Caco-2 (cell line): ENCODE results near the gene ZMYND15. TPM values are rescaled to one million over a fixed set of nuclear protein-coding genes. Genes with fewer than 3 reads are reported as not detected.
A peak's percentile ranks its signal among the peaks of the same experiment; 100 is the strongest.

Experiments used
- BruUV-seq: library from RNA; stranded (reverse); fragments of 400-500 nt; replicated peaks from 2 replicates; lab custom pipeline; 2021; lab: Mats Ljungman, UMichigan
- CTCF ChIA-PET: fragments of 300-600 bp; sonication (Branson Sonifier 250); formaldehyde crosslinking; loops from one replicate; lab custom pipeline; 2022; ENCODE audit warnings: antibody characterized with exemption; lab: Charles Lee
- POLR2A ChIA-PET: fragments of 300-600 bp; sonication (Branson Sonifier 250); formaldehyde crosslinking; loops from one replicate; lab custom pipeline; 2022; ENCODE audit warnings: antibody characterized with exemption; lab: Charles Lee
- DNase-seq, 2 experiments: peaks; one replicate each; pipeline versions ENCODE4 v3.0.0 to v3.0.0-alpha.2; 2020 to 2022
- H3K27me3 ChIP-seq: replicated peaks from 2 replicates; pipeline ENCODE4 v1.6.0; 2011; ENCODE audit warnings: low read length; ENCODE audit not compliant: control insufficient read depth, insufficient read depth
- H3K36me3 ChIP-seq: 2 replicates; pipeline ENCODE4 v1.5.1; 2011; ENCODE audit warnings: low read length; ENCODE audit not compliant: control insufficient read depth, insufficient read depth
- H3K4me1 ChIP-seq: fragments of 250-450 bp; sonication (Bioruptor Pico); 2 replicates; pipeline ENCODE4 v1.5.1; 2020; ENCODE audit warnings: mild to moderate bottlenecking
- H3K4me3 ChIP-seq: 2 replicates; pipeline ENCODE4 v1.5.1; 2011; ENCODE audit warnings: low read depth, mild to moderate bottlenecking, control low read depth, low read length
- H3K9me3 ChIP-seq: fragments of 250-450 bp; sonication (Bioruptor Pico); 2 replicates; pipeline ENCODE4 v1.5.1; 2020; ENCODE audit warnings: mild to moderate bottlenecking, moderate library complexity
- H3K27ac Mint-ChIP-seq: one replicate; pipeline ENCODE4 v1.8.0; 2022; ENCODE audit warnings: mixed read lengths; ENCODE audit not compliant: unreplicated experiment
- H3K27me3 Mint-ChIP-seq: one replicate; pipeline ENCODE4 v1.8.0; 2022; ENCODE audit warnings: mixed read lengths; ENCODE audit not compliant: insufficient read depth, unreplicated experiment
- H3K36me3 Mint-ChIP-seq: one replicate; pipeline ENCODE4 v1.8.0; 2022; ENCODE audit warnings: mild to moderate bottlenecking, mixed read lengths; ENCODE audit not compliant: insufficient read depth, unreplicated experiment
- H3K4me1 Mint-ChIP-seq: one replicate; pipeline ENCODE4 v1.8.0; 2022; ENCODE audit warnings: low read depth, mixed read lengths; ENCODE audit not compliant: unreplicated experiment
- H3K4me3 Mint-ChIP-seq: one replicate; pipeline ENCODE4 v1.8.0; 2022; ENCODE audit warnings: mild to moderate bottlenecking, moderate library complexity, mixed read lengths; ENCODE audit not compliant: unreplicated experiment
- H3K9me3 Mint-ChIP-seq: one replicate; pipeline ENCODE4 v1.8.0; 2022; ENCODE audit warnings: mixed read lengths; ENCODE audit not compliant: unreplicated experiment
- CTCF ChIP-seq, 2 experiments: fragments of 200-600 bp in 1 of 2; IDR thresholded peaks; 1 replicate in 1 of 2; 2 replicates in 1 of 2; pipeline versions ENCODE4 v1.5.1 to v1.8.0; 2011 to 2022; ENCODE audit warnings: antibody characterized with exemption in 1 of 2, control low read depth in 1 of 2, inconsistent platforms in 1 of 2, low read depth in 1 of 2, low read length in 1 of 2, mild to moderate bottlenecking in 1 of 2, moderate library complexity in 1 of 2; ENCODE audit not compliant: insufficient read depth in 1 of 2, severe bottlenecking in 1 of 2, unreplicated experiment in 1 of 2
- intact Hi-C: fragments of 100-400 bp; cut with micrococcal nuclease; formaldehyde crosslinking; loops from one replicate; pipeline ENCODE4 v1.10.0; 2022; ENCODE audit not compliant: unreplicated experiment
- total RNA-seq: library from RNA; stranded (reverse); gene quantifications from 2 replicates; pipeline ENCODE4 v1.2.3, GENCODE V29; 2022

The ZMYND15 gene
- total RNA-seq, 1 experiment from 2014 or later, result 3.5 TPM

DNA sequence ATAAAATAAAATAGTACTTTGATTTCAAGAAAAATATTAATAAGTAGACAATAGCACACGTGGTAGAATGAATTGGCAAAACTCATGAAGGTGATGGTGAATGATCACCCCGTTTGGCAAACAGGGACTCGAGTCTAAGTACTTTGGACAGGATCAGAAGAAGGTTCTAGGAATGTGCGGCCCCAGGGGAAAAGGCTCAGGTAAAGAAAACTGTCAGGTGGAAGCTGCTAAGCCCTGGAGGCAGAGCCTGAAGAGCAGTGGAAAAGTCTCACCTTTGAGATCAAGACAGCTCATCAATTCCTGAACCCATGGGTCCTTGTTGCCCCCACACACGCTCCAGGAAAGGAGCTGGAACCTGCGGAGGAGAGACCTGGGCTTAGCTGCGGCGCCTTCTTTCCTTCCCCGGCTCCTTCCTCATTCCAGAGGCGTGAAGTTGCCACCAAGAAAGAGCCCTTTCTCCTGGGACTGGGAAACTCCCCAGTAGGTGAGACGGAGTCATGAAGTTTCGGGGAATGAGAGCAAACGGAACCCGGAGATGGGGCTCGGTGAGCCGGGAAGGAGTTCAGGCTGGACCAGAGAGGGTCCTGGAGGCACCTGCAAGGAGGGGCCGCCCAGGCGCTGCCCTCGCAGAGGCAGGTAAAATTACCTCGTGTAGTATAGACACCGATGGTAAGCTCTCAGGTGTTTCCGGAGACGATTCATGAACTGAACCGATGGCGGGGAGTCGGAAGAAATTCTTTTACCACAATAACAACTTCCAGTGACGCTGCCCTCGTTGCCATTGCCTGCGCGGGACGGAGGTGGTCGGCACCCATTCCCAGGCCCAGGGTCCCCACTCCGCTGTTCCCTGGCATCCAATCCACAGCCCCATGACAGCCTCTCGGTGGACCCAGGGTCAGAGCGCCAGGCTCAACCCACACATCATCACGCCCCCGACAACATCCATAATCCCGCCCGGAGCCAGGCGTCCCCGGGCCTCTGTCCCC, 1.2 kb upstream of the ZMYND15 start:
- ChIA-PET CTCF (interaction anchor here (1.0 to 1.4 kb wide), 2 partner anchors 28 to 51 kb away, joined by 3 to 13 read pairs; partner anchors contain the start of gene GLTPD2), POLR2A (interaction anchor here (0.5 to 1.4 kb wide), 3 partner anchors 28 to 52 kb away, joined by 3 to 4 read pairs (median 4); partner anchors contain the start of gene ARRB2)
- no peaks in the 10 kb centered on the region for H3K27me3 ChIP-seq
- peak overlapping the region; percentile 90 for H3K27ac Mint-ChIP-seq
- no peaks in the 10 kb centered on the region for H3K9me3 ChIP-seq
- H3K36me3 ChIP-seq, result no peaks in the 10 kb centered on the region
- H3K4me1 Mint-ChIP-seq, result peaks cover 8% of the 10 kb centered on the region
- peaks cover 14% of the 10 kb centered on the region for H3K36me3 Mint-ChIP-seq
- H3K9me3 Mint-ChIP-seq, result no peaks in the 10 kb centered on the region
- no peaks in the 10 kb centered on the region for H3K27me3 Mint-ChIP-seq
- peak overlapping the region; percentile 71 for H3K4me3 ChIP-seq
- no peaks in the 10 kb centered on the region for H3K4me1 ChIP-seq
- BruUV-seq, result TSS peak; percentile 28
- intact Hi-C loops, result no loop called here
- H3K4me3 Mint-ChIP-seq, result peak overlapping the region; percentile 93
- DNase-seq, result peak; percentile 38 to 54
- no peak for TF ChIP-seq CTCF (IDR thresholded peaks at IDR 0.05; ENCODE audit: insufficient read depth in 1 of 2, low read depth in 1 of 2, low read length in 1 of 2, severe bottlenecking in 1 of 2, unreplicated experiment in 1 of 2)

DNA sequence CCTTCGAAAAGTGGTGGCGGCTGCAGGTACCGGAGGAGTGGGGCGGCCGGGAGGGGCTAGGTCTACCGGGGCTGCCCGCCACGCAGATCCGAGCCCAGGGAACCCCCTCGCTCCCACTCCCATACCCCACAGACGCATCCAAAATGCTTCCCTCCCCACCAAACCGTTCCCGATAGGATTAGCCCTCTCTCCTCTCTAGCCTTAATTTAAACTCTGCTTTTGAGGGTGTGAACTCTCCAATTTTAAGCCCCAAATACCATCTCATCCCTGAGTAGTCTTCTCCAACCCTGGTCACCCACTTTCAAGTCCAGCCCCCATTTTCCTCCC, 355 bp downstream of the ZMYND15 start:
- no peak for TF ChIP-seq CTCF (IDR thresholded peaks at IDR 0.05; ENCODE audit: insufficient read depth in 1 of 2, low read depth in 1 of 2, low read length in 1 of 2, severe bottlenecking in 1 of 2, unreplicated experiment in 1 of 2)
- H3K27me3 ChIP-seq, result no peaks in the 10 kb centered on the region
- CTCF ChIA-PET, result no interaction called here
- H3K27ac Mint-ChIP-seq, result peak overlapping the region; percentile 60
- BruUV-seq, result no TSS peak
- H3K4me1 ChIP-seq, result no peaks in the 10 kb centered on the region
- POLR2A ChIA-PET, result no interaction called here
- peak overlapping the region; percentile 80 for H3K4me3 Mint-ChIP-seq
- peak overlapping the region; percentile 71 for H3K4me3 ChIP-seq
- no peak for DNase-seq
- H3K27me3 Mint-ChIP-seq, result no peaks in the 10 kb centered on the region
- intact Hi-C loops, result no loop called here
- H3K9me3 Mint-ChIP-seq, result no peaks in the 10 kb centered on the region
- H3K9me3 ChIP-seq, result no peaks in the 10 kb centered on the region
- H3K36me3 ChIP-seq, result no peaks in the 10 kb centered on the region
- H3K36me3 Mint-ChIP-seq, result peaks cover 14% of the 10 kb centered on the region
- peaks cover 8% of the 10 kb centered on the region for H3K4me1 Mint-ChIP-seq

GRCh38 chr17:4740584-4740983, 951 bp downstream of the ZMYND15 start:
- TF ChIP-seq CTCF (IDR thresholded peaks at IDR 0.05; ENCODE audit: insufficient read depth in 1 of 2, low read depth in 1 of 2, low read length in 1 of 2, severe bottlenecking in 1 of 2, unreplicated experiment in 1 of 2), result no peak
- H3K9me3 Mint-ChIP-seq, result no peaks in the 10 kb centered on the region
- no peaks in the 10 kb centered on the region for H3K27me3 ChIP-seq
- peaks cover 14% of the 10 kb centered on the region for H3K36me3 Mint-ChIP-seq
- POLR2A ChIA-PET, result no interaction called here
- no peak overlapping the region for H3K4me3 ChIP-seq
- H3K4me1 ChIP-seq, result no peaks in the 10 kb centered on the region
- CTCF ChIA-PET, result interaction anchor here (0.6 kb wide), 1 partner anchor 173 kb away, joined by 3 read pairs; no protein-coding TSS in a partner anchor
- peak overlapping the region; percentile 80 for H3K4me3 Mint-ChIP-seq
- no peaks in the 10 kb centered on the region for H3K36me3 ChIP-seq
- H3K9me3 ChIP-seq, result no peaks in the 10 kb centered on the region
- intact Hi-C loops, result no loop called here
- peak overlapping the region; percentile 60 for H3K27ac Mint-ChIP-seq
- peaks cover 8% of the 10 kb centered on the region for H3K4me1 Mint-ChIP-seq
- no peaks in the 10 kb centered on the region for H3K27me3 Mint-ChIP-seq
- no peak for DNase-seq
- BruUV-seq, result no TSS peak
